HCT116 (cell line): ENCODE measurements around the gene LYPD6. TPM values are rescaled to one million over a fixed set of nuclear protein-coding genes. Genes with fewer than 3 reads are reported as not detected.

Experiments
- ATAC-seq: fragments of 200-7000 bp; cut with Tn5 transposase; 2 replicates; pipeline ENCODE4 v1.9.1; 2020; ENCODE audit warnings: mild to moderate bottlenecking, moderate library complexity
- BruUV-seq: library from RNA; stranded (reverse); fragments of 400-500 nt; replicated peaks from 2 replicates; lab custom pipeline; 2021; lab: Mats Ljungman, UMichigan
- CTCF ChIA-PET: fragments of 300-600 bp; sonication (Branson Sonifier 250); formaldehyde crosslinking; loops from one replicate; lab custom pipeline; 2021; ENCODE audit warnings: antibody characterized with exemption; lab: Charles Lee
- POLR2A ChIA-PET: fragments of 300-600, 350-600 bp; sonication (Branson Sonifier 250); formaldehyde crosslinking; loops from one replicate; lab custom pipeline; 2021; ENCODE audit warnings: antibody characterized with exemption; lab: Charles Lee
- RAD21 ChIA-PET, 2 experiments: fragments of 300-600 bp; sonication (Branson Sonifier 250); formaldehyde crosslinking; loops; one replicate each; lab custom pipeline; 2023; ENCODE audit warnings: low total read pairs in 2 of 2; ENCODE audit not compliant: uncharacterized antibody in 2 of 2, unreplicated experiment in 2 of 2, low non-redundant PET in 1 of 2; lab: Charles Lee
- DNase-seq: peaks from one replicate; pipeline ENCODE4 v3.0.0-alpha.2; 2010; ENCODE audit warnings: low read depth, low spot score
- H2AFZ ChIP-seq: fragments of 200-600 bp; shearing (Covaris generic), sonication (generic); 2 replicates; pipeline ENCODE4 v1.6.1; 2017; ENCODE audit warnings: low read depth, mixed run types, mixed read lengths, antibody characterized with exemption, low read length; ENCODE audit not compliant: poor library complexity, severe bottlenecking
- H3K27ac ChIP-seq: 2 replicates; pipeline ENCODE4 v1.5.1; 2012; ENCODE audit warnings: low read depth, low read length
- H3K27me3 ChIP-seq: fragments of 200-600 bp; sonication (generic); 2 replicates; pipeline ENCODE4 v1.6.1; 2016; ENCODE audit warnings: mixed run types, low read length, mixed read lengths; ENCODE audit not compliant: insufficient read depth
- H3K36me3 ChIP-seq, 2 experiments: fragments of 200-500 bp in 1 of 2; fragments of 200-600 bp in 1 of 2; sonication (Bioruptor generic) in 1 of 2; sonication (generic) in 1 of 2; 2 replicates each; pipeline versions ENCODE4 v1.5.1 to v1.6.1; 2014 to 2016; ENCODE audit warnings: low read length in 2 of 2, inconsistent platforms in 1 of 2, mixed read lengths in 1 of 2, mixed run types in 1 of 2; ENCODE audit not compliant: insufficient read depth in 2 of 2, control insufficient read depth in 1 of 2
- H3K4me1 ChIP-seq, 2 experiments: fragments of 200-600 bp in 1 of 2; sonication (generic) in 1 of 2; 2 replicates each; pipeline versions ENCODE4 v1.5.1 to v1.6.1; 2012 to 2017; ENCODE audit warnings: low read length in 2 of 2, inconsistent platforms in 1 of 2, mild to moderate bottlenecking in 1 of 2, mixed read lengths in 1 of 2, mixed run types in 1 of 2, moderate library complexity in 1 of 2; ENCODE audit not compliant: insufficient read depth in 2 of 2, control insufficient read depth in 1 of 2
- H3K4me2 ChIP-seq: fragments of 200-600 bp; sonication (generic); 2 replicates; pipeline ENCODE4 v1.6.1; 2017; ENCODE audit warnings: mixed run types, low read length, mixed read lengths
- H3K4me3 ChIP-seq, 2 experiments: fragments of 200-600 bp in 1 of 2; sonication (generic) in 1 of 2; replicated peaks in 1 of 2; 2 replicates each; pipeline ENCODE4 v1.5.1; 2011 to 2016; ENCODE audit warnings: low read length in 2 of 2, control low read depth in 1 of 2, low read depth in 1 of 2, mild to moderate bottlenecking in 1 of 2, mixed read lengths in 1 of 2, mixed run types in 1 of 2
- H3K79me2 ChIP-seq: fragments of 200-600 bp; sonication (generic); 2 replicates; pipeline ENCODE4 v1.6.1; 2017; ENCODE audit warnings: mild to moderate bottlenecking, mixed run types, low read length, moderate library complexity, mixed read lengths; ENCODE audit not compliant: insufficient read depth
- H3K9ac ChIP-seq: fragments of 200-600 bp; sonication (generic); 2 replicates; pipeline ENCODE4 v1.6.1; 2016; ENCODE audit warnings: low read length, mixed read lengths
- H3K9me2 ChIP-seq: fragments of 200-600 bp; sonication (generic), shearing (Covaris generic); 2 replicates; pipeline ENCODE4 v1.6.1; 2017; ENCODE audit warnings: mixed run types, mild to moderate bottlenecking, moderate library complexity; ENCODE audit not compliant: insufficient read depth
- H3K9me3 ChIP-seq, 2 experiments: fragments of 200-500 bp in 1 of 2; fragments of 200-600 bp in 1 of 2; sonication (Bioruptor generic) in 1 of 2; sonication (generic) in 1 of 2; 2 replicates each; pipeline ENCODE4 v1.6.1; 2014 to 2017; ENCODE audit warnings: low read length in 2 of 2, mixed read lengths in 2 of 2, inconsistent platforms in 1 of 2, low read depth in 1 of 2, mild to moderate bottlenecking in 1 of 2, mixed run types in 1 of 2, moderate library complexity in 1 of 2; ENCODE audit not compliant: control insufficient read depth in 1 of 2, insufficient read depth in 1 of 2
- H4K20me1 ChIP-seq: fragments of 200-600 bp; sonication (generic), shearing (Covaris generic); 2 replicates; pipeline ENCODE4 v1.6.1; 2017; ENCODE audit warnings: mixed run types, mild to moderate bottlenecking, moderate library complexity; ENCODE audit not compliant: insufficient read depth
- CEBPB ChIP-seq: IDR thresholded peaks from 2 replicates; pipeline ENCODE4 v1.6.1; 2012; ENCODE audit warnings: low read depth
- SIN3A ChIP-seq: IDR thresholded peaks from 2 replicates; pipeline ENCODE4 v1.6.1; 2012; ENCODE audit warnings: low read depth
- ZBTB33 ChIP-seq: IDR thresholded peaks from 2 replicates; pipeline ENCODE4 v1.6.1; 2011; ENCODE audit warnings: mild to moderate bottlenecking, low read length, moderate library complexity; ENCODE audit not compliant: insufficient replicate concordance; ENCODE audit errors: extremely low read depth
- ZFX ChIP-seq: fragments of 450-650 bp; IDR thresholded peaks from 2 replicates; pipeline ENCODE4 v1.6.1; 2017
- intact Hi-C: fragments of 100-400 bp; cut with micrococcal nuclease; formaldehyde crosslinking; loops from 2 replicates; pipeline ENCODE4 v1.10.0; 2022
- total RNA-seq: library from RNA; stranded (reverse); gene quantifications from one replicate; pipeline ENCODE4 v1.2.1, GENCODE V29; 2021; ENCODE audit not compliant: unreplicated experiment
- TF ChIP-seq, protein P1 (sequence below): IDR thresholded peaks from 2 replicates; pipeline ENCODE4 v1.6.1; 2012; ENCODE audit warnings: low read depth

Gene LYPD6
- total RNA-seq, 1 experiment from 2014 or later = 3.0 TPM

DNA sequence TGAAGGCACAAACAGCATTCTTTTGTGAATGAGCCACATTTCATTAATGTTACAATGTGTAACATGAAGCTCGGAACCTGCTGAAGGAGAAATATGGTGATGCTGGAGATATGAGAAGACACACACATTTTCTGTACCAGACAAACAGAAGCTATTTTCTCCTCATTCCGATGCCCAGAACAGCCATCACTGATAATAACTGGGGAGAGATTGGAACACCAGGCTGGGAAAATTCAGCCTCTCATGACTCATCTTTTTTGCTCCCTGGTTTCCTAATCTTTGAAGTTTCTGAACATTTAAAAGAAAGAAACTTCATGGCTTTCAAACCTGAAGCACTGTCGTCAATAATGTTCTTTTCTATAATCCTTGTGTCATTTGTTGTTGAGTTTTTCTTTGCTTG is 110.9 kb downstream of the LYPD6 start:
- ATAC-seq (no peak), DNase-seq (no peak)
- no peaks in the 10 kb centered on the region for H3K9me2 ChIP-seq
- TF ChIP-seq CEBPB (no peak), ZBTB33 (no peak), ZFX (no peak)
- H3K4me3 ChIP-seq = no peak overlapping the region
- CTCF ChIA-PET = no interaction called here
- BruUV-seq = no TSS peak
- H3K4me1 ChIP-seq = no peaks in the 10 kb centered on the region
- POLR2A ChIA-PET = no interaction called here
- intact Hi-C loops = no loop called here
- H3K4me2 ChIP-seq = no peak overlapping the region
- H3K36me3 ChIP-seq = no peaks in the 10 kb centered on the region
- no peaks in the 10 kb centered on the region for H4K20me1 ChIP-seq
- H3K27ac ChIP-seq = no peak overlapping the region
- no peaks in the 10 kb centered on the region for H3K79me2 ChIP-seq
- H3K9me3 ChIP-seq = no peaks in the 10 kb centered on the region
- no peak overlapping the region for H3K9ac ChIP-seq
- RAD21 ChIA-PET = no interaction called here
- H2AFZ ChIP-seq = no peak overlapping the region
- H3K27me3 ChIP-seq = no peaks in the 10 kb centered on the region

GRCh38 chr2:149442346-149442745 is 112.0 kb downstream of the LYPD6 start:
- no peak overlapping the region for H2AFZ ChIP-seq
- TF ChIP-seq SIN3A = no peak
- TF ChIP-seq, protein P1, sequence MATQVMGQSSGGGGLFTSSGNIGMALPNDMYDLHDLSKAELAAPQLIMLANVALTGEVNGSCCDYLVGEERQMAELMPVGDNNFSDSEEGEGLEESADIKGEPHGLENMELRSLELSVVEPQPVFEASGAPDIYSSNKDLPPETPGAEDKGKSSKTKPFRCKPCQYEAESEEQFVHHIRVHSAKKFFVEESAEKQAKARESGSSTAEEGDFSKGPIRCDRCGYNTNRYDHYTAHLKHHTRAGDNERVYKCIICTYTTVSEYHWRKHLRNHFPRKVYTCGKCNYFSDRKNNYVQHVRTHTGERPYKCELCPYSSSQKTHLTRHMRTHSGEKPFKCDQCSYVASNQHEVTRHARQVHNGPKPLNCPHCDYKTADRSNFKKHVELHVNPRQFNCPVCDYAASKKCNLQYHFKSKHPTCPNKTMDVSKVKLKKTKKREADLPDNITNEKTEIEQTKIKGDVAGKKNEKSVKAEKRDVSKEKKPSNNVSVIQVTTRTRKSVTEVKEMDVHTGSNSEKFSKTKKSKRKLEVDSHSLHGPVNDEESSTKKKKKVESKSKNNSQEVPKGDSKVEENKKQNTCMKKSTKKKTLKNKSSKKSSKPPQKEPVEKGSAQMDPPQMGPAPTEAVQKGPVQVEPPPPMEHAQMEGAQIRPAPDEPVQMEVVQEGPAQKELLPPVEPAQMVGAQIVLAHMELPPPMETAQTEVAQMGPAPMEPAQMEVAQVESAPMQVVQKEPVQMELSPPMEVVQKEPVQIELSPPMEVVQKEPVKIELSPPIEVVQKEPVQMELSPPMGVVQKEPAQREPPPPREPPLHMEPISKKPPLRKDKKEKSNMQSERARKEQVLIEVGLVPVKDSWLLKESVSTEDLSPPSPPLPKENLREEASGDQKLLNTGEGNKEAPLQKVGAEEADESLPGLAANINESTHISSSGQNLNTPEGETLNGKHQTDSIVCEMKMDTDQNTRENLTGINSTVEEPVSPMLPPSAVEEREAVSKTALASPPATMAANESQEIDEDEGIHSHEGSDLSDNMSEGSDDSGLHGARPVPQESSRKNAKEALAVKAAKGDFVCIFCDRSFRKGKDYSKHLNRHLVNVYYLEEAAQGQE = no peak
- CTCF ChIA-PET = no interaction called here
- H4K20me1 ChIP-seq = no peaks in the 10 kb centered on the region
- intact Hi-C loops = no loop called here
- no peaks in the 10 kb centered on the region for H3K9me3 ChIP-seq
- H3K36me3 ChIP-seq = no peaks in the 10 kb centered on the region
- no peak overlapping the region for H3K4me3 ChIP-seq
- H3K27me3 ChIP-seq = no peaks in the 10 kb centered on the region
- ATAC-seq (no peak), DNase-seq (no peak)
- POLR2A ChIA-PET = no interaction called here
- BruUV-seq = no TSS peak
- H3K4me2 ChIP-seq = no peak overlapping the region
- no peak overlapping the region for H3K9ac ChIP-seq
- no peaks in the 10 kb centered on the region for H3K79me2 ChIP-seq
- RAD21 ChIA-PET = no interaction called here
- H3K27ac ChIP-seq = no peak overlapping the region
- H3K4me1 ChIP-seq = no peaks in the 10 kb centered on the region
- H3K9me2 ChIP-seq = no peaks in the 10 kb centered on the region
